PC-3 (cell line): ENCODE data around the gene WNK2. TPM values are rescaled to one million over a fixed set of nuclear protein-coding genes. Genes with fewer than 3 reads are reported as not detected.

Experiments
- ATAC-seq: fragments of 200-7000 bp; cut with Tn5 transposase; 2 replicates; pipeline ENCODE4 v1.9.1; 2020; ENCODE audit warnings: mild to moderate bottlenecking, moderate library complexity
- BruUV-seq: library from RNA; stranded (reverse); fragments of 400-500 nt; replicated peaks from 2 replicates; lab custom pipeline; 2021; lab: Mats Ljungman, UMichigan
- CTCF ChIA-PET: fragments of 300-600 bp; sonication (Branson Sonifier 250); formaldehyde crosslinking; loops from one replicate; lab custom pipeline; 2022; ENCODE audit warnings: antibody characterized with exemption; lab: Charles Lee
- POLR2A ChIA-PET: fragments of 300-600 bp; sonication (Branson Sonifier 250); formaldehyde crosslinking; loops from one replicate; lab custom pipeline; 2022; ENCODE audit warnings: antibody characterized with exemption; ENCODE audit not compliant: unreplicated experiment; lab: Charles Lee
- DNase-seq: peaks from one replicate; pipeline ENCODE4 v3.0.0-alpha.2; 2015
- H2AFZ ChIP-seq: fragments of 300-600 bp; sonication (generic); 2 replicates; pipeline ENCODE4 v1.6.0; 2016; ENCODE audit warnings: antibody characterized with exemption, low read length
- H3F3A ChIP-seq: fragments of 300-600 bp; sonication (generic); one replicate; pipeline ENCODE4 v1.6.0; 2017; ENCODE audit warnings: antibody characterized with exemption, low read length, control low read depth, mild to moderate bottlenecking; ENCODE audit not compliant: unreplicated experiment
- H3K27ac ChIP-seq: fragments of 300-600 bp; sonication (generic); 2 replicates; pipeline ENCODE4 v1.5.1; 2016; ENCODE audit warnings: mild to moderate bottlenecking, low read length
- H3K27me3 ChIP-seq: fragments of 300-600 bp; sonication (generic); 2 replicates; pipeline ENCODE4 v1.6.1; 2016; ENCODE audit warnings: low read length, mixed read lengths
- H3K36me3 ChIP-seq: fragments of 300-600 bp; sonication (generic); 2 replicates; pipeline ENCODE4 v1.6.1; 2016; ENCODE audit warnings: low read depth, mixed run types, low read length, mixed read lengths
- H3K4me1 ChIP-seq: fragments of 300-600 bp; sonication (generic); 2 replicates; pipeline ENCODE4 v1.5.1; 2016; ENCODE audit warnings: low read length; ENCODE audit not compliant: insufficient read depth
- H3K4me2 ChIP-seq: fragments of 300-600 bp; sonication (generic); 2 replicates; pipeline ENCODE4 v1.6.0; 2016; ENCODE audit warnings: low read length
- H3K4me3 ChIP-seq: fragments of 300-600 bp; sonication (generic); 2 replicates; pipeline ENCODE4 v1.5.1; 2016; ENCODE audit warnings: mild to moderate bottlenecking, low read length, mixed read lengths
- H3K79me2 ChIP-seq: fragments of 300-600 bp; sonication (generic); 2 replicates; pipeline ENCODE4 v1.6.1; 2017; ENCODE audit warnings: low read length, mixed read lengths
- H3K9ac ChIP-seq: fragments of 300-600 bp; sonication (generic); 2 replicates; pipeline ENCODE4 v1.6.0; 2016; ENCODE audit warnings: mild to moderate bottlenecking, low read length
- H3K9me2 ChIP-seq: fragments of 300-600 bp; sonication (generic); replicated peaks from 2 replicates; pipeline ENCODE4 v1.6.1; 2016; ENCODE audit warnings: mixed run types, low read length, mixed read lengths
- H3K9me3 ChIP-seq: fragments of 300-600 bp; sonication (generic); 2 replicates; pipeline ENCODE4 v1.6.1; 2016; ENCODE audit warnings: low read length, mixed read lengths
- H4K20me1 ChIP-seq: fragments of 300-600 bp; sonication (generic); 2 replicates; pipeline ENCODE4 v1.6.1; 2016; ENCODE audit warnings: low read length, mixed read lengths
- CTCF ChIP-seq: fragments of 300-600 bp; sonication (generic); conservative IDR thresholded peaks from 2 replicates; pipeline ENCODE4 v1.5.1; 2017; ENCODE audit warnings: antibody characterized with exemption, low read depth, mild to moderate bottlenecking, low read length
- EZH2 ChIP-seq: fragments of 300-600 bp; sonication (generic); IDR thresholded peaks from one replicate; pipeline ENCODE4 v1.6.1; 2017; ENCODE audit warnings: antibody characterized with exemption, mild to moderate bottlenecking, low read length; ENCODE audit not compliant: unreplicated experiment
- EZH2phosphoT487 ChIP-seq: fragments of 300-600 bp; sonication (generic); IDR thresholded peaks from 2 replicates; pipeline ENCODE4 v1.6.1; 2018; ENCODE audit warnings: mild to moderate bottlenecking, antibody characterized with exemption, low read length, borderline replicate concordance
- intact Hi-C: fragments of 100-400 bp; cut with micrococcal nuclease; formaldehyde crosslinking; loops from 2 replicates; pipeline ENCODE4 v1.9.0; 2023
- total RNA-seq: library from RNA; depleted of rRNA; stranded (reverse); fragments of >200 nt; gene quantifications from 2 replicates; pipeline ENCODE4 v1.2.3, GENCODE V29; 2014

Gene WNK2
- total RNA-seq, 1 experiment from 2014 or later, result 11.7 TPM

GRCh38 chr9:93194221-93194625 is 10.3 kb downstream of the WNK2 start:
- no peaks in the 10 kb centered on the region for H3K36me3 ChIP-seq

GRCh38 chr9:93194641-93195040 is 10.7 kb downstream of the WNK2 start:
- H3K4me2 ChIP-seq, result no peak overlapping the region
- no peak for ATAC-seq
- no peaks in the 10 kb centered on the region for H3K9me2 ChIP-seq
- no peaks in the 10 kb centered on the region for H4K20me1 ChIP-seq
- no peak for DNase-seq
- no peak overlapping the region for H3K4me3 ChIP-seq
- H3K9me3 ChIP-seq, result no peaks in the 10 kb centered on the region
- no peaks in the 10 kb centered on the region for H3F3A ChIP-seq
- POLR2A ChIA-PET, result no interaction called here
- CTCF ChIA-PET, result interaction anchor here (1.0 kb wide), 1 partner anchor 108 kb away, joined by 3 read pairs; no protein-coding TSS in a partner anchor
- TF ChIP-seq CTCF, result no peak
- TF ChIP-seq EZH2phosphoT487, result no peak
- TF ChIP-seq EZH2, result no peak
- H3K36me3 ChIP-seq, result no peaks in the 10 kb centered on the region
- no peaks in the 10 kb centered on the region for H3K4me1 ChIP-seq
- H3K27me3 ChIP-seq, result no peaks in the 10 kb centered on the region
- H3K9ac ChIP-seq, result no peak overlapping the region
- no TSS peak for BruUV-seq
- no peak overlapping the region for H2AFZ ChIP-seq
- peaks cover 31% of the 10 kb centered on the region for H3K79me2 ChIP-seq
- no peak overlapping the region for H3K27ac ChIP-seq
- intact Hi-C loops, result no loop called here

More at GRCh38 chr9:93194221-93194625, 10.3 kb downstream of the WNK2 start:
- Histone ChIP-seq H3K4me3 (no peak overlapping the region), H3K9ac (no peak overlapping the region), H3K9me3 (no peaks in the 10 kb centered on the region), H3F3A (no peaks in the 10 kb centered on the region), H3K9me2 (no peaks in the 10 kb centered on the region), H3K79me2 (peaks cover 30% of the 10 kb centered on the region), H4K20me1 (no peaks in the 10 kb centered on the region), H2AFZ (no peak overlapping the region), H3K27ac (no peak overlapping the region), H3K4me1 (no peaks in the 10 kb centered on the region), H3K4me2 (no peak overlapping the region), H3K27me3 (no peaks in the 10 kb centered on the region)
- intact Hi-C loops, result no loop called here
- TF ChIP-seq CTCF (no peak), EZH2phosphoT487 (no peak), EZH2 (no peak)
- ChIA-PET CTCF (interaction anchor here (1.0 kb wide), 1 partner anchor 108 kb away, joined by 3 read pairs; no protein-coding TSS in a partner anchor), POLR2A (no interaction called here)
- DNase-seq (no peak), ATAC-seq (no peak)
- no TSS peak for BruUV-seq
